Right renal cortex interstitium (tissue), 3 donors: ENCODE measurements around the gene NR2F6. TPM values are rescaled to one million over a fixed set of nuclear protein-coding genes. Genes with fewer than 3 reads are reported as not detected.
"Not testable (repeated sequence)": the region's sequence is repeated elsewhere in the genome, so short reads cannot be mapped to it uniquely, and the experiment has no call there.

ENCODE experiments used
- DNase-seq, 3 donors: peaks; one replicate each; pipeline ENCODE4 v3.0.0-alpha.2; 2013; ENCODE audit warnings: low read depth in 3 of 3, low spot score in 2 of 3
- polyA plus RNA-seq, 3 donors: library from polyadenylated mRNA; unstranded; fragments of 120-200 nt; gene quantifications; one replicate each; pipeline ENCODE4 v1.2.1, GENCODE V29; 2013; ENCODE audit not compliant: insufficient read length in 3 of 3

The NR2F6 gene
- polyA plus RNA-seq, 3 donors = 29.4 to 41.9 (median 34.2) TPM

DNA sequence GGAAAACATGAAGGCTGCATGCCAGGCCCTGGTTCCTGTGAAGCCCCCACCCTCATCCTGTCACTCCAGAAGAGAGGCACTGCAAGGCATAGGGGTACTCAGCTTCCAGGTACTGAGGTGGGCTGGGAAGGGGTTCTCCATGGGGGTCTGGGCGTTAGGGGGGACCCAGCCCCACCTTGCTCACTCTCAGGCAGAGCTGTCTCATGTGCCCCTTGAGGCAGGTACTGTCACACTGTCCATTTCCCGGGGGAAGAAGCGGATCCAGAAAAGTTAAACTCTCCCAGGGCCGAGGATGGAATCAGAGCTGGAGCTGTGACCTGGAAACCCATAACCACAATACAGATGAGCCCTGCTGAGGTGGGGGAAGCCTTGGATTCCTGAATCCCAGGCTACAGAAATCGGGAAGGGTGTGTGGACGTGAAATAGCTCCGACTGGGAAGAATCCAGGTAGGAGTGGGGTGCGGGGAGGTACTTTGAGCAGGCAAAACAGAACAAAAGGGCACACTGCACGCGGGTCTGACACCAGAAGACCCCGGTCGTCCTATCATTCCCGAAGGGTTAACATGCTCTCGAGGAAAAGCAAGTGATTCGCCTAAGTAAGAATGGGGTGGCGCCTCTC is 31.1 kb downstream of the NR2F6 start:
- no peak for DNase-seq

- no peak for DNase-seq
These were observed 32.4 kb downstream of the NR2F6 start for GRCh38 chr19:17213334-17213733.

- no peak for DNase-seq
These were observed 33.9 kb downstream of the NR2F6 start for GRCh38 chr19:17211547-17212446.

DNA sequence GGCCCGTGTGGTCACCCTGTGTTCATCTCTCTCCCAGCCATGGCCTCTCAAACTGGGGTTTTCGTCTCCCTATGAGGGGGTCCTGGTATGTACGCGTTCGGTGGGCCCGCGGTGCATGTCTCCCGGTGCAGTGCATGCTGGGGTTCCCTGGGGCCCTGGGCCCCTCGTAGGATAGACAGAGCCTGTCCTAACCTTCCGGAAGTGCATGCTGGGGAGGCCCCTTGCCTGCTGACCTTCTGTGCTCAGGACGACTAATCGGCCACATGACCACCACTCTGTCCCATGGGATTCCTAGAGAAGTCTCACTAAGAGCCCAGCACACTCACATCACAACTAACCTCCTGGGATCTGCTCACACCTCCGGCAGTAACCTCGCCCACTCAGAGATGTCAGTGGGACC is 35.4 kb downstream of the NR2F6 start:
- DNase-seq = no peak

- DNase-seq = no peak
These were observed 36.3 kb downstream of the NR2F6 start for GRCh38 chr19:17209126-17210036.

DNA sequence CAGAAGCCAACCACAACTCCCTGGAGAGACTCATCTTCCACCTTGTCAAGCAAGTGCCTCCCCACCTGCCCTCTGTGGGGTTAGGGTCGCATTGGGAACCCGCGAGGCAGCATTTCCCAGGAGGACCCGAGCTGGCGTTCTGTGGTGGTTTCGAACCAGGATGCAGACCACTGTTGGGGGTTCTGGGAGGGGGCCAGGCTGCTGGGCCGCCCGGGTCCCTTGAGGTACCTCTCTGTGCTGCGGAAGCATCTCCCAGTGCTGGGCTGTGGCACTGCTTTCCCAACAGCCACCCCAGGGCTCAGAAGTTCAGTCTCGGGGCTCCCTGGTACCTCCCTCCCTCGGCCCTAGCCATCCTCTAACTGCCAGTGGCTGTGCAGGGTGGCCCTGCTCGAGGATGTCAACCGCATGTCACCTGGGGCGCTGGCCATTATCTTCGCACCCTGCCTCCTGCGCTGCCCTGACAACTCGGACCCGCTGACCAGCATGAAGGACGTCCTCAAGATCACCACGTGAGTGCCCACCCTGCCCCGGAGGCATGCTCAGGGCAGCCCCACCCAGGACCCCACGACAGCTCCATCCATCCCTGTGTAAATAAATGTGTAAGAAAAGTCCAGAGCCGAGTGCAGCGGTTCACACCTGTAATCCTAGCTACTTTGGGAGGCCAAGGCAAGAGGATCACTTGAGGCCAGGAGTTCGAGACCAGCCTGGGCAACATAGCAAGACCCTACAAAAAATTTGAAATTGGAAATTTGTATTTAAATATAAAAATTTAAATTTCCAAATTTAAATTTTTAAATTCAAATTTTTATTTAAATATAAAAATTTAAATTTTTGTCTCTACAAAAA is 38.8 kb downstream of the NR2F6 start:
- no peak for DNase-seq

DNA sequence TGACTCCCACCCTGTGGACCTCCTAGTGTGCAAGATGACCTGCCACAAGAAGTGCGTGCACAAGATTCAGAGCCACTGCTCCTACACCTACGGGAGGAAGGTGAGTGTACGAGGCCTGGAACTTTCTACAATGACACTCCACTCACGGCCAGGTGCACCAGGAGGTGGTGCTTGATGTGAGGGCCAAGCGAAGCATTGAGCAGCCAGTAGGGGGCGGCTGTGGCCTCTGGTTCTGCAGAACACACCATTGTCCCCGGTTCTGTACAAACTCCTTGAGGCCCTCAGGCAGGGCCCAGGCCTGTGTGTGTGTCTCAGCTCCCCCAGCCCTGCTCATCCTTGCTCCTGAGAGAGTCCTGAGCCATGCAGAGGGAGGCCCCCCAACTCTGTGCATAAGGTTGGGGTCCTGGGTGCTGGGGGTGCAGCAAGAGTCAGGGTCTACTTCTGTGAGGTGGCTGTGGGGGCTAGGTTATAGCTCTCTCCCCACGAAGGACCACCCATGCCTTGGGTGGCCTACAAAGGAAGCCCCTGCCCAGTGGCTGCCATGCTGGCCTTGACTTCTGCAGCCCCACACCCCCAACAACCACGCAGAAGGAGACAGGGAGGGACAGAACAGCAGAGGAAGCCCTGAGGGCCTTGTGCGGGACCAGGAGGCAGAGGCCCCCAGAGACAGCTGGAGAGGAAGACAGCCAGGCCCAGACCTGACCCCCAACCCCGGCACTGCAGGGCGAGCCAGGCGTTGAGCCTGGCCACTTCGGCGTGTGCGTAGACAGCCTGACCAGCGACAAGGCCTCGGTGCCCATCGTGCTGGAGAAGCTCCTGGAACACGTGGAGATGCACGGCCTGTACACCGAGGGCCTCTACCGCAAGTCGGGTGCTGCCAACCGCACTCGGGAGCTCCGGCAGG is 40.2 kb downstream of the NR2F6 start:
- DNase-seq = no peak

DNA sequence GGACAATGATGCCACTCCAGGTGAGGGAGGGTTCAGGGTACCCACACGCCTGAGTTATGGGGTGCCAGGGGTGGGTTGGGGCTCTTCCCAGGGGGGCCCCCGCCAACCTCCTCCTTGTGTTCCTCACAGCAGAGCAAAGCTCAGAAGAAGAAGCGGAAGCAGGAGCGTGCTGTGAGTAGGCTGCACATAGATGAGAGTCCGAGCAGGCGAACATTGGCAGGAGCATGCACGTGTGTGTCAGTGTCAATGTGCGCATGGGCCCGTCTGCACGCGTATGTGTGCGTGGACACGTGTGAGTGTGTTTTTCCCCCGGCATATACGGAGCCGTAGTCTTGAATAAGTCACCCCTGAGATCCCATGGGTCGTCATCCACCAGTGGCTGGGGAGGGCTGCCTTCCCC is 43.0 kb downstream of the NR2F6 start:
- DNase-seq = no peak

GRCh38 chr19:17202249-17202648 is 43.5 kb downstream of the NR2F6 start:
- no peak for DNase-seq

GRCh38 chr19:17200408-17201079 is 45.2 kb downstream of the NR2F6 start:
- no peak for DNase-seq

- no peak for DNase-seq
These were observed 48.1 kb downstream of the NR2F6 start for GRCh38 chr19:17197666-17198065.

DNA sequence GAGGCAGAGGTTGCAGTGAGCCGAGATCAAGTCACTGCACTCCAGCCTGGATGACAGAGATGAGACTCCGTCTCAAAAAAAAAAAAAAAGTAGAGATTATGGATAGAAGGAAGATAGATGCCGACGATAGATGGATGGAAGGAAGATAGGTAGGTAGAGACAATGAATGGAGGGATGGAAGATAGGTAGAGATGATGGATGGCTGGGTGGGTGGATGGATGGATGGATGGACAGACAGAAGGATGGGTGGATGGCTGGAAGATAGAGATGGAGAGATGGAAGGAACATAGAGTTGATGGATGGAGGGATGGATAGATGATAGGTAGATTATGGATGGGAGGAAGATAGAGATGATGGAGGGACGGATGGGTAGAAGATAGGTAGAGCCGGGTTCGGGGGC is 49.1 kb downstream of the NR2F6 start:
- DNase-seq = no peak

DNA sequence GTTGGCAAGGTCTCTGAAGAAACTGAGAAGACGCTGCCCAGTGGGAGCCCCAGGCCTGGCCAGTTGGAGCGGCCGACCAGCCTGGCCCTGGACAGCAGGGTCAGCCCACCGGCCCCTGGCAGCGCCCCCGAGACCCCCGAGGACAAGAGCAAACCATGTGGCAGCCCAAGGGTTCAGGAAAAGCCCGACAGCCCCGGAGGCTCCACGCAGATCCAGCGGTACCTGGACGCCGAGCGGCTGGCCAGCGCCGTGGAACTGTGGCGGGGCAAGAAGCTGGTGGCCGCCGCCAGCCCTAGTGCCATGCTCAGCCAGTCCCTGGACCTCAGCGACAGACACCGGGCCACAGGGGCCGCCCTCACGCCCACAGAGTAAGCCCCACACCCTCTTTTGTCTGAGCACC is 50.6 kb downstream of the NR2F6 start:
- DNase-seq = no peak

- no peak for DNase-seq
These were observed 51.1 kb downstream of the NR2F6 start for GRCh38 chr19:17194608-17195007.

GRCh38 chr19:17192751-17193150 is 53.0 kb downstream of the NR2F6 start:
- no peak for DNase-seq

GRCh38 chr19:17191736-17192135 is 54.0 kb downstream of the NR2F6 start:
- not testable (repeated sequence) for DNase-seq

GRCh38 chr19:17185590-17185989 is 60.1 kb downstream of the NR2F6 start:
- no peak for DNase-seq

- DNase-seq = no peak
These were observed 61.3 kb downstream of the NR2F6 start for GRCh38 chr19:17184371-17184841.
